HG03139 (cell line): Measurements from ENCODE around the gene LRFN2.

Experiments used
- ATAC-seq: cut with Tn5 transposase; IDR thresholded peaks from one replicate; pipeline ENCODE4 v1.9.1; 2021; ENCODE audit not compliant: unreplicated experiment

LRFN2 gene

GRCh38 chr6:40520084-40520483, 67.1 kb downstream of the LRFN2 start:
- no peak for ATAC-seq

DNA sequence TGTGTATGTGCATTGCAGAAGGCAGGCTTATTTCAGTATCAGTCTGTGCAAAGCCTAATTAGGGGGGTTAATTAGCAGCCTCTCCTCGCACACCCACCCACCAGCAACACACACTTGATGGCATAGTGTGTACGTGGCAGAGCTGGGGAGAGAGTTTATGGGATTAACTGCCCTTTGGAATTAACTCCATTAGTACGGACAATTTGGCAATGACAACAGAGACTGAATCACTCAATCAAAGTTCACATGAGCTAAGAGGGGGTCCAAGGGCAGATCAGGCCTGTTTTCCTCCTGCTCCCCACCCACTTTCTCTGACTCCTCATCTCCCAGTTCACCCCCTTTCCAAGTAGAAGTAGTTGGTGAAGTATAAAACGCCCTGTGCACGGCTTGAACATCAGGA, 69.5 kb downstream of the LRFN2 start:
- no peak for ATAC-seq

GRCh38 chr6:40516429-40516828, 70.7 kb downstream of the LRFN2 start:
- ATAC-seq = no peak

GRCh38 chr6:40512340-40512739, 74.8 kb downstream of the LRFN2 start:
- ATAC-seq = no peak

- no peak for ATAC-seq
Observed at GRCh38 chr6:40511884-40512283, 75.3 kb downstream of the LRFN2 start.

DNA sequence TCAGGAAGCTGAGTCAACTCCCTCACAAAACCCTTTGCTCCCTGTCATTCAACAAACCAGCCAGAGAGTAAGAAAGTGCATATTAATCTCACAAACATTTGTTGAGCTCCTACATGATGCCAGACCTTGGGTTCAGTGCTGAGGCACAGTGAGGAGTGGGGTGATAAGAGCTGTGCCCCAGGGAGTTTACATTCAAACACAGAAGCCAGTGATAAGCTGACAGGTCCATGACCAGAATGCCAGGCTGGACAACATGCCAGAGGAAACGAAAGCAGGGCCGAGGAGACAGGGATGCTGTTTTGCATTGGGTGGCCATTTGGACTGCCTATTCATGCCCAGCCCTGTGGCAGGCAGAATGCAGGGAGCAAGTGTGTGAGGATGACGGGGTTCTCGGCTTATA, 76.7 kb downstream of the LRFN2 start:
- no peak for ATAC-seq

DNA sequence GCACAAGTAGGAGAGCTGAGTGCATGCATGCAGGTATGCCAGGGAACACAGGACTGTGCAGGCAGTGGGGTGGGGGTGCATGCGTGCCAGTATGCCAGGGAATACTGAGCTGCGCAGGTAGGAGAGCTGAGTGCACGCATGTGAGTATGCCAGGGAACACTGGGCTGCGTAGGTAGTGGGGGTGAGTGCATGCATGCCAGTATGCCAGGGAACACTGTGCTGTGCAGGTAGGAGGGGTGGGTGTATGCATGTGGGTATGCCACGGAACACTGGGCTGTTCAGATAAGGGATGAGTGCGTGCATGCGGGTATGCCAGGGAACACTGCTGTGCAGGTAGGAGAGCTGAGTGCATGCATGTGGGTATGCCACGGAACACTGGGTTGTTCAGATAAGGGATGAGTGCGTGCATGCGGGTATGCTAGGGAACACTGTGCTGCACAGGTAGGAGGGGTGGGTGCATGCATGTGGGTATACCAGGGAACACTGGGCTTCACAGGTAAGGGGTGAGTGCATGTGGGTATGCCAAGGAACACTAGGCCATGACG, 77.4 kb downstream of the LRFN2 start:
- no peak for ATAC-seq

DNA sequence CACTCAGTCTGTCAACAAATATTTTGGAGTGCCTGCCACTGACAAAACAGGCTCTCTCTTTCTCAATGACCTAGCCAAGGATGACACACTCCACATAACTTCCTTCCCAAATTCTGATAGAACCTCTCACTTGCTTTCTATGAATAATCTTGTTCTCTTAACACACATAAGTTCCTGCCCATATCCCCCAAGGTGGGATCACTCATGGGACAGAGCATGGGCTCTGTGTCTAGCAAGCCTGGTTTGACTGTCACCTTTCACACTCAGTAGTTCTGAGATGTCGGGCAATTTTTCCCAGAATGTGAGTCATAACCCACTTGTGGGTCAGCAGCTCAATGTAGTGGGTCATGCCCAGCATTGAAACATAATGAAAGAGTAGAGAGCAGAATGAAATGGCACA, 78.1 kb downstream of the LRFN2 start:
- no peak for ATAC-seq

GRCh38 chr6:40506954-40507353, 80.2 kb downstream of the LRFN2 start:
- no peak for ATAC-seq

DNA sequence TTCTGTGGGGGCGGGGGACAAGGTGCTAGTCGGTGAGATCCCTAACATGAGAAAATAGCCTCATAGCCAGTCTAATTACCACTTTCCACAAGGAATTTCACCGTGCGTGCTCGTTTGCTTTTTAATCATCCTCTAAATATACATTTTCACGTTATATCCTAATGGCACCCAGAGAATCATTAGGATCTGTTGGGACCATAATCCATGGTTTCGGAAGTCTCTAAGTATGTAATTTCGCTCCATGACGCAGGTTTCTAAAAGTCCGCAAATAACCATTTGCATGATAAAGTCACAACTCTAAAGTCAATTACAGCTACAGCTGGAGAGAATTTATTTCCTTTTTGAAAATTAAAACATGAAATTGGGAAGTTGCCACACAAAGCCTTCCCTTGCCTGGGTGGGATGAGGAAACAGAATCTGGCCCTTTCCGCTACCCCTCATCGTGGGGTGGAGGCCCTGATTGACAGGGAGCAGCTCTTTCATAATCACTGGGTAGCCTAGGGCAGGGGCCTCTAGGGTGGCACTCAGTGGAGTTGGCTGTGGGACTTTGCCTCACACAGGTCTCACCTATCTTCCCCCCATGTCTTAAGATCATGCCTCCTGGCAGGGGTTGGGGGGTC, 81.9 kb downstream of the LRFN2 start:
- no peak for ATAC-seq

GRCh38 chr6:40504274-40504673, 82.9 kb downstream of the LRFN2 start:
- ATAC-seq = no peak

DNA sequence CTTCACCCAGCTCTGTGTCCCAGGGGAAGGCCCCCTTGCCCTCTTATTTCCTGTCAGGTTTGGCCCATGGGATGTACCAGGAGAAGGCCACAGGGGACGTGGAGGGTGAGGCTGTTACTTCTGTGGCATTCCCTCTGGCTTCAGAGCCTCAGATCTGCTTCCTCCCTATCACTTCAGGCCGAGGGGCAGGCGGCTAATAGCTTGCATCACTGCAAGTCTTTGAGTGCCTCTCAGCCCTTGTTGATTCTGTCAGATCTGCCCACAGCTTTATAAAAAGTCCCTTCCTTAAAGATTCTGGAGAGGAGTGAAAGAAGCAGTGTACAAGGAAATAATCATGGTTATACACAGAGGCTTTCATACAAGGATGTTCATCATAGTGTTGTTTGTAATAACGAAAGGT, 86.9 kb downstream of the LRFN2 start:
- no peak for ATAC-seq

DNA sequence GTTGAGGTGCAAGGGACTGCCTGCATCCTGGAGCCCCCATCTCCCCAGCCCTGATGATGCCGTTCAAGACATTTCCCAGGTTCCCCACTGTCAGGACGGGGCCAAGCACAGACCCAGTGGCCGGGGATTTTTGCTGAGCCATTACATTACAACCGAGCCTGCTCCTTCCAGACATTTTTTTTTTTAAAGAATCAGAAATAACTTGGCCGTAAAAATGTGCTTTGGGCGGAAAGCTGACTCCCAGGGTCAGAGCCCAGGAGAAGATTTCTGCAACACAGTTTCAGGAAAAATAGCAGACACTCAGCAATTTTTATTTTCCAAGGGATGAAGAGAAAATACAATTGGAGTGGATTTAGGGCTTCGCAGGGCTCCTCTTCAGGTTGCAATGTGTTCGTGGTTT, 87.9 kb downstream of the LRFN2 start:
- no peak for ATAC-seq

DNA sequence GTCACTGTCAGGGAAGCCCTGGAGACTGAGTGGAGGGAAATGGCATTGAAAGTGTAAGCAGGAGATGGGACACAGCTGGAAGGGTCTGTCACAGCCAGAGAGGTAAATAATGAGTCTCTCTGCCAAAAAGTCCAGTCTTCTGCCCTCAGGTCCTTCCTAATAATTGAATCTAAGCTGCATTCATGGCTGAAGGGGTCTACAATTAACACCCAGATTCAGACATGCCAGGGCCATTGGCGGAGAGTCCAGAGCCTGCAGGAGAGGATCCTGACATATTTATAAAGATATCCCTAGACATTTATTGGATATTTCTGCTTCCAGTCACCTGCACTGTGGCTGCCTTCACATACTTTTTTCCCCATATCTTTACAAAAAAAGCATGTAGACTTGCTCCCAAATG, 89.0 kb downstream of the LRFN2 start:
- ATAC-seq = no peak

GRCh38 chr6:40492187-40492586, 95.0 kb downstream of the LRFN2 start:
- no peak for ATAC-seq

- no peak for ATAC-seq
Observed at GRCh38 chr6:40490508-40490907, 96.7 kb downstream of the LRFN2 start.

DNA sequence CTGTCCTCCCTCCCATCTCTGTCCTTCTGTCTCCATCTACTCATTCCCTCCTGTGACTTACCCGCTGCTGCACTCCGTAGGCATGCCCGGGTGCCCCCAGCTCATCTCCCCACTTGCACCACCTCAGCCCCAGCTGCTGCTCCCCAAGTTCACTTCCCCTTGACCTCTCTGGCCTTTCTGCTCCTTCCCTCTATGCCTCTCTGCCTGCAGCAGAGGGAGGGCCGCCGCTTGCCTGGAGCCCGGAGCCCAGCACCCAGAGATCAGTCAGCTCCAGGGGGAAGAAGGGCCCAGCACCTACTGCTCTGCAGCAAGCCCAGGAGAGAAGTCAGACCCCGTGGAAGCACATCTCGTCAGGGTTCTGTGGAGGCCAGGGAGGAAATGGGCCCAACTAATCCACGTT, 97.4 kb downstream of the LRFN2 start:
- ATAC-seq = no peak

DNA sequence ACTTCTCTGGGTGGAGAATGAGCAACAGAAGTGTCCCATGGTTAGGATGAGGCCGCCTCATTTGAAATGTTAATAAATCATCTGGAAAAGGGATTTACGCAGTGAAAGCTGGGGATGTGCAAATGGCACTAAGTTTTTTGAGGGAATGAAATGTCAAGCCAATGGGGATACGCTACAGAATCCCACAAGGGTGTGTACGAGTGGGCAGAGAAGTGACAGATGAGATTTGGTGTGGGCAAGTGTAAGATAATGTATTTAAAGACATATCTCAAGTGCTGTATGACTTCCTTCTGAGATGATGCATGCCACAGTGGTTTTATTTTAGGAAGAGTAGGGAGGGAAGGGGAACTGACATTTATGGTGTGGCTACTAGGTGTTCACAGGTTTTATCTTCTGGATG, 100.6 kb downstream of the LRFN2 start:
- no peak for ATAC-seq

DNA sequence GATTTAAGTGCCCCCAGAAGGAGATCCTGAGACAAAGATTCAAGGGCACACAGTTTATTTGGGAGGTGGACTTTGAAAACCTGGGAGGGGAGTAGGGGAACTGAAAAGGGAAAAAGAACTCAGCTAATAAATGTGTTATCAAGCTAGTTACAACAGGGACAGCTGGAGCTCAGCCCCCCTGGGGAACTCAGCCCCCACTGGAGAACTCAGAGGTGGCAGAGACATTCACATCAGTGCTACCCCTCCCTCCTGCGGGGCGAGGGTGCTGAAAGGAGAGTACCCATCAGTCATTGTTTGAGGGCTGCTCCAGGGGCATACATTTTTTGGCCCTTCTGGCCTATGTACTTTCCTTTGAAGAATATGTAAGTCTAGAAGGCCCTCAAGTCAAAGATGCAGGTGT, 101.4 kb downstream of the LRFN2 start:
- no peak for ATAC-seq

DNA sequence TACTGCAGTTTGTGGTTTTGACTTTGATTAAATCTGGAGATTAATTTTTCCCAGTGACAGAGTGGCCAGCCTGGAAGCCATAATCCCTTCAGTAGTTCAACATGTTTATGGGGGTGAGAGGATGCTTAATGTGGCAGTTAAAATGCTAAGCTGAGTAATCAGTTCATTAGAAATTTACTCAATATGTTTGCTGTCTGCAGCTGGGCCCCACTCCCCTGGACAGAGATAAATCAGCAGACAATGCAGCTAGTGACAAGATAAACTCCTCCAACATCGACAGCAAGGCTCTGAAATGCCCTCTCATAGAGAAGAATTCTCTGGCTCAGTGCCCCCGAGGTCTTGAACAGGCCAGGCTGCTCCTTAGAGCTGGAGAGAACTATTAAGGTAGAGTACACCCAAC, 101.9 kb downstream of the LRFN2 start:
- no peak for ATAC-seq

DNA sequence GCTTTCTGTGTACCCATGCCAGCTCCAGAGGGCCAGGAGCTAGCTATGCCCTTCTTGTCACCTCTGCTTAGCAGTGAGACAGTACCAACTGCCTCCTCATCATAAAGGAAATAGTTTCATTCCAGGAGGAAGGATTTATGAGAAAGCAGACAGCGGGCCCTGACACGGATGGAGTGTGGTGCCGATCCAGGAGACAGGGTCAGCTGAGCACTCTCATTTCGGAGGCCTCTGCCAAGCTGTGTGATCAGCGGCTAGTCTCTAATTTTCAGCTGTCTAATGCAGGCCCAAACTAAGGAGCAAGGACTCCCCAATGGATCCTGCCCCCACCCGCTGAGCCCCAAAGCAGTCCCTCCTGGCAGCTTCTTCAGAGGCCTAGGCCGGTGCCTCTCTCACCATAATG, 103.1 kb downstream of the LRFN2 start:
- no peak for ATAC-seq

- no peak for ATAC-seq
Observed at GRCh38 chr6:40482532-40482931, 104.6 kb downstream of the LRFN2 start.

DNA sequence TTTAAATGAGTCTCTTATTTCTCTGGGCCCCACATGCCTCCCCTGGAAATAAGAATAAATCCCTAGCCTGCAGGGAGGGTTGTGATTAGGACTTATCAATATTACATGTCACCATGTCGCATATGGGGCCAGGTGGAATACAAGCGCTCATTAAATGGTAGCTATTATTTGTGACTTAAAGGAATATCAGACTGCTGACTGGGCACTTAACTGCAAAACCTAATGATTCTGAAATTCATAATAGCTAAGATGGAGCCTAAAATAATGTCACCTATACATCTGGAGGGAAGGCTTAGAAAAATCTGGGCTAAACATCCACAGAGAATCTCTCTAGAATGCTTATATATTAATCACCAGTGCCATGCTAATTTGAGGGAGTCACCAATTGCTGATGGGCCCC, 106.5 kb downstream of the LRFN2 start:
- no peak for ATAC-seq
